ENCODE results near the gene CDK15.
"Not testable (repeated sequence)": the region's sequence is repeated elsewhere in the genome, so short reads cannot be mapped to it uniquely, and the experiment has no call there.

The CDK15 gene

DNA sequence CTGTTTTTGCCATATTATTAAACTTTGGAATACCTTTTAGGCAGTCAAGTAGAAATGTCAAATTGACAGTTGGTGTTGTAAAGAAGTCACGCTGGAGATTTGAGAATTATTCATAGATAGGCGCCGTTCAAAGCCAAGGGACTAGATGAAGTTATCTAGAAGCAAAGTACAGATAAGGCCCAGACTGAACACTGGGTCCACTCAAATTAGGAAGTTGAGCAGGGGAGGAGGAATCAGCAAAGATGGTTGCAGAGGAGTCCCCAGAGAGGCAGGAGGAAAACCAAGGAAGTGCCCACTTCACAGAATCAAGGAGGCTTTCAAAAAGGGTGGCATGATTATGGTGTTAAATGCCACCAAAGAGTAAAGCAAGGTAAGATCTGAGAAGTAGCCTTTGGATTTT lies 16.0 kb upstream of the CDK15 start:
- no peak for DNase-seq

DNA sequence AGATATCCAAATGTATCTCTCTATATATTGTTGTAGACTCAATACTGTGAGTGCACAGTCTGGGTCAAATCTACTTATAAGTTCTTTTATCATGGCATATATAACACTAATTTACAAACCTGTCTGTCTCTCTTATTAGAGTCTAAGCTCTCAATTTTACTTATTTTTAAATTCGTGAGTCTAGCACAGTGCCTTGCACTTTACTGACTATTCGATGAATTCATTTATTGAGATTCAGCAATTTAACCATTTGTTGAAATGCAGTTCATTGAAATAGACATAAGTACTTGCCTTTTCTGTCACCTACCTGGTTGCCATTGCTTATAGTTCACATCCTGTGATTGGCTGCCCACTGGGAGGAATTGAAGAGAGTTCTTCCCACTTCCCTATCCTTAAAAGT lies 15.3 kb upstream of the CDK15 start:
- DNase-seq, result no peak

DNA sequence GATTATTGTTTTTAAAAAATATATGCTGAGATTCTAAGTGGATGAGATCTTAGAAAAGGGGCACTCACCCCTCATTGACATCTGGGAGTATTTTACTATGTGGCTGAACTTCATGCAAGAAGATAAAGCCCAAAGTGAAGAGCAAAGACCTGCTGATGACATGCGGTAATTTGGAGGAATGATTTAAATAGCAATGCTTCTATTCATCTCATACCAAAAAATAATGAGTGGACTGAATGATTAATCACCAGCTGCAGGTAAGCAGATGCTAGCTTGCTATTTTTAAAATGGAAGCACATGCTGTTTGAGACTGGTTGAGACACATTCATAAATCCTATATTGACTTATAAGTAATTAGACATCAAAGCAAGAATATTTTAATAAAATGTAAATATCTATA lies 12.7 kb upstream of the CDK15 start:
- no peak for DNase-seq

DNA sequence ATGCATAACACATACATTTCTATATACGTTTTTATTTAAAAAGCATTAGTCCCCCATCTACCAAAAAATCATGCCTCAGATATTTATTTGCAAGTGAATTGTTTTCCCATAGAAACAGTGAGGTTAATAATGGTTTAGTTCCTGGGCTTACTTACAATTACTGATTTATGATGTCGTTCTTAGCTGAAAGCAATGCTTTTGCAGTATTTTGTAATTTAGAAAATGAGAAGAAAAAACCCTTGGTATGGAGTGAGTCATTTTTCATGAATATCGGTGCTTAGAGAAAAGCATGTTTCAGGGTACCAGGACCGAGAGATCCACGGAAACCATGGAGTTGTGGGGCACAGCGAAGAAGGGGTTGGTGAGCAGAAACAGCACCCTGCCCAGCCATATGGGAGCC lies 12.0 kb upstream of the CDK15 start:
- no peak for DNase-seq

DNA sequence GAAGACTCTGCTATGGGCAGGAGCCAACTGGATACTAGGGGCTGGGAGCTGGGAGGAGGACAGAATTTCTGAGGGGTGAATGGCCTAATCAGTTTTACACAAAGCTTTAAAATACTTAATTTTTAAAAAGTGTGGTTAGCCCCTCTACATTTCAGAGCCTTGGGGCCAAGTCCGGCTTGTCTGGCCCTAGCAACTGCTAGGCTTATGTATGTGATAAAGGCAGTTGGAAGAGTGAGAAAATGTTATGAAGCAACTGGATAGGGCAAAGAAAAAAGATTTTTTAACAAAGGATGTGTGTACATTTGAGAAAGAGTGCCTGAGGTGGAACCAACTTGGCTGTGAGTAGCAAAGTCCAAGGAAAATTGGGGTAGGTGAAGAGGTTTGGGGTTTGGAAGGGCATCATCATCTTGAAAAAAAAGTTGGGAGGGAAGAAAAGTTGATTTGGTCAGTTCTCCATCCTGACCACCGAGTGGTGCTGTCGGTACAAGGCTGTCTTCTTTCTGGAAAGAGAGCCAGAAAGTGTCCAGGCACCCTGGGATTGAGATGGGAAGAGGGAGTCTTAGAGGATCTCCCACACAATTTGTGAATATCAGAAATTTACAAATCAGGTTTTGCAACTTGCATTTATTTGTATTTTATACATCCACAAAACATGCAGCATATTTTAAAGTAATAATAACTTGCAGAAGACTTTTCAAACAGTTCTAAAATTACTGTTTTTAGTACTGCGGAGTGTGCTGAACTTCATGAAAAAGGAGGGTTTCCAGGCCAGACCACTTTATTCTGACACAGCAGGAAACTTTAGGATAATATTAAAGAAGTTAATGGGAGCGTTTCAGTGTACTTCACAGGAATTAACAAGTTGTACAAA lies 10.5 kb upstream of the CDK15 start:
- DNase-seq, result peak; percentile 4

DNA sequence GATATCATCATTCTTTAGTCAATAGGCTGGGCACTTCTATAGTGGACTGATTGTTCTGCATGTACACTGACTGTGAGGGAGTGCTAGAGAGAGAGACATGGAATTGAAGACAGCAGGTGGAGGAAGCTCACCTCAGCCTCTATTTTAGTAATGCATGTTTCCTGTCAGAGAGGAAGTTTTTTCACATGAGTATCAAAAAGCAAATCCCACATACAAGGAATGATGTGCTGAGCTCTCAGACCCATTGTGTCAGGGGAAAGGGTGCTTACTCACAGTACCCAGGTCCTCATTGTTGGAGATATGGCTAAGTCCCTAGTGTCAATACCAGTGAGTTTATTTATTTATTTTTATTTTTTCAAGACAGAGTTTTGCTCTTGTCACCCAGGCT lies 9.9 kb upstream of the CDK15 start:
- DNase-seq, result no peak

DNA sequence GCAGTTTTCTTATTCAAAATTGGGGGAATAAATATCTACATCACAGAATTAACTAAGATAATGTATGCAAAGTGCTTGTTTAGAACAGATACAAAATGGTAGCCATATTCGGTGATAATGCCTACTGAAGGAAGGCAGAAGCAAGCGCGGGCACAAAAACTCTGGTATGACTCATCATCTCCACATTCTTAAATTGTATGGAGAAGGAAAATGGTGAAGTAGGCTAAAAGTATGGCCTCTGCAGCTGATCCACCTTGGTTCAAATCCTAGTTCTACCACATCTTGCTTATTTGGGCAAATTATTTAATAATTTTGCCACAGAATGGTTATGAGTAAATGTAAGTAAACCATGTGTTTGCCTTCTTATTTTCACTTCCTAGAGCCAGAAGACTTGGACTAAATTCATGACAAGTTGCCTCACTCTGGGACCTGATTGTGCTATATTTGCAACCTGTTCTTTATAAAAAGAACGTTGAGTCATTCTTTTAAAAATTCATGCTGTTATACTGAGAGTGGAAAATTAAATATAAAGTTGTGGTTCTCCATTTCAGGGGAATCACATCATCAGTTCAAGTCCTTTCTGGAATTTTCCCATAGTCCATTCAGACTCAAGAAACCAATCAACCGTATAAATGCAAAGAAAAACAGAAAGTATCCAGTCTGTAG lies 9.0 kb upstream of the CDK15 start:
- no peak for DNase-seq

DNA sequence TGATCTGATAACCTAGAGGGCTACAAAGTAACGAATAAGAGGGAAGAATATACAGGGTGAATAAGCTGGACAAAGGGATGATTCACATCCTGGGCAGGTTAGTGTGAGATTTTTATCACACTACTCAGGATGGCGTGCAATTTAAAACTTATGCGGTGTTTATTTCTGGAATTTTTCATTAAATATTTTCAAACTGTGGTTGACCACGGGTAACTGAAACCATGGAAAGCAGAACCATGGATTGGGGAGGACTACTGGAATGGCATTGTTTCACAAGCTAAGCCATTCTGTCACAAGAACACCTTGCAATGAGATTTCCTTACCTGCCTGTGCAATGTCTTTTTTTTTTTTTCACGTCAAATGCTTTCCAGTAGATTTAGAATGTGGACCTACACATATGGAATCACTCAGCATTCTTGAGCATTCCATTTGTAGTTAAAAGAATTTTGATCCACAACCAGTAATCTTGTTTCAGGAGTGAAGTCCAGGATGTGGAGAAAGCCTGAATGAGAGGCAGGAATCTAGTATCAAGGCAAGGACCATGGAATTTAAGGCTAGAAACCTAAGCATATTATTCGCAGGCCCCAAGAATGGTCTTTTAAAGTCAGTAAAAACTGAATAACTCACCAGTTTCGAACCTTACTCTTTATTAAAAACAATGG lies 8.0 kb upstream of the CDK15 start:
- peak; percentile 66 for DNase-seq

DNA sequence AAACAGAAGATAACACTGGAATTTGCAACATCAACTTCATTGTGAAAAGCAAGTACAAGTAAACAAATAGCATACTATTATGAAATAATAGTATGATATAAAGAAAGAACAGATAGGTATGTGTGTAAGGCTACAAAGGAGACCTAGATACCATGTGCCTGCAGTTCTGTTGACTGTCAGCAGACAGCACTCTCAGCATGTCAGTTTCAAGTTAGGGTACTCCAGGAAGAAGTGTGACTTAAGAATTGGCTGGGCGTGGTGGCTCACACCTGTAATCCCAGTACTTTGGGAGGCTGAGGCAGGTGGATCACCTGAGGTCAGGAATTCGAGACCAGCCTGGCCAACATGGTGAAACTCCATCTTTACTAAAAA lies 7.4 kb upstream of the CDK15 start:
- not testable (repeated sequence) for DNase-seq

DNA sequence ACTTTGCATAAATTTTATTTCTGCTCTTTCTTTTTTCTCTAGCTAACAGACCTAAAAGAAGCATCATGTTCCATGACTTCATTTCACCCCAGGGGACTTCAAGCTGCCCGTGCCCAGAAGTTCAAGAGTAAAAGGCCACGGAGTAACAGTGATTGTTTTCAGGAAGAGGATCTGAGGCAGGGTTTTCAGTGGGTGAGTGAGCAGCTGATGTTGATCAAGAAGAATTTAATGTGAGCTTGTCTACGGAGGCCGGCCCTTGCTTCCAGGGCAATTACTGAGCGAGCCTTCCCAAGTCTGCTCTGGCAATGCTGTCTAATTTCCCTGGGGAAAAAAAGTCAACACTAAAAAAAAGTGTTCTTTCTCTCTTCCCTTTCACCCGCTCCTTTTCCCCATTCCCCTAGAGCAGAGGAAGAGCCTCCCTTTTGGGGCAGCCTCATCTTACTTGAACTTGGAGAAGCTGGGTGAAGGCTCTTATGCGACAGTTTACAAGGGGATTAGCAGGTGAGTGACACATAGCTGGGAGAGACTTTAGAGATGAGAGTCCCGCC lies 1.2 kb downstream of the CDK15 start:
- DNase-seq, result no peak

DNA sequence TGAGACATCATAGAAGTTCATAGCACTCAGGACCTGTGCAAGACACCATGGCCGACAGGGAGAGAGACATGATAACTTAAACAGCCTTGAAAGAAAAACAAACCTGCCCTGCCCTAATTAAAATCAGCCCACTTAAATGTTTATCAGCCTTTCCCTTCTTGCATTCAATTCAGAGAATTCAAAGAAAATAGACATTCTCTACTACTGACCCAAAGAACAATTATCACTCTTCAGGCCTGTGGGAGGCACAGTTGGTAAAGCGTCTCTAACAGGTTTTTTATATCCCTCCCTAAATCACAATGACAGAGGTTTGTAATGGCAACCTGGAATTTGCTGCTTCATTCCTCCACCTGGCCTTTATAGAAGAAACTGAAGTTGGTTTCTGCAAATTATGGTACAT lies 1.7 kb downstream of the CDK15 start:
- DNase-seq, result no peak

DNA sequence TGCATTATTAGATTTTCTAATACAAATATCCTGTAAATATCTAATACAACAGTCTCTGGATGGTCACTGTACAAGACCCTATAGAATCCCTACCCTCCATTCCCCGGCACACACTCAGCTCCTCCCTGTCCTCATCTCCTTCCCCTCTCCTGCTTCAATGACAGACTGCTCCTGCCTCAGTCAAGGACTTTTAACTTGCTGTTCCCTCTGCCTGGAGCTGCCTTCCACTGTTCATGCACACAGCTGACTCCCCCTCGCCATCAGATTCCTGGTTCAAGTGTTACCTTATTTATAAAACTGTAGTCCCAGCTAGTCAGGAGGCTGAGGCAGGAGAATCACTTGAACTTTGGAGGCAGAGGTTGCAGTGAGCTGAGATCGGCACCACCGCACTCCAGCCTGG lies 3.3 kb downstream of the CDK15 start:
- DNase-seq, result no peak

DNA sequence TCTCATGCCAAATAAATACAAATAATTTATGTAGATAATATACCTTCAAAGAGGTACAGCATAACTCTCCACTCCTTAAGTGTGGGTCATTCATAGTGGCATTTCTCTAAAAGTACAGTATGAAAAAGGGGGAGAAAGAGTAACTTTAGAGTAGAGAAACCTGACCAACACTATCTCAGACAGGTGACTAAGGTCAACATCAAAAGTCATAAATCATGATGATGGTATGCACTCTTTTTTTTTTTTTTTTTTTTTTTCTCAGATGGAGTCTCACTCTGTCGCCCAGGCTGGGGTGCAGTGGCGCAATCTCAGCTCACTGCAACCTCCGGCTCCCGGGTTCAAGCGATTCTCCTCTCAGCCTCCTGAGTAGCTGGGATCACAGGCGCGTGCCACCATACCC lies 4.3 kb downstream of the CDK15 start:
- DNase-seq, result not testable (repeated sequence)

DNA sequence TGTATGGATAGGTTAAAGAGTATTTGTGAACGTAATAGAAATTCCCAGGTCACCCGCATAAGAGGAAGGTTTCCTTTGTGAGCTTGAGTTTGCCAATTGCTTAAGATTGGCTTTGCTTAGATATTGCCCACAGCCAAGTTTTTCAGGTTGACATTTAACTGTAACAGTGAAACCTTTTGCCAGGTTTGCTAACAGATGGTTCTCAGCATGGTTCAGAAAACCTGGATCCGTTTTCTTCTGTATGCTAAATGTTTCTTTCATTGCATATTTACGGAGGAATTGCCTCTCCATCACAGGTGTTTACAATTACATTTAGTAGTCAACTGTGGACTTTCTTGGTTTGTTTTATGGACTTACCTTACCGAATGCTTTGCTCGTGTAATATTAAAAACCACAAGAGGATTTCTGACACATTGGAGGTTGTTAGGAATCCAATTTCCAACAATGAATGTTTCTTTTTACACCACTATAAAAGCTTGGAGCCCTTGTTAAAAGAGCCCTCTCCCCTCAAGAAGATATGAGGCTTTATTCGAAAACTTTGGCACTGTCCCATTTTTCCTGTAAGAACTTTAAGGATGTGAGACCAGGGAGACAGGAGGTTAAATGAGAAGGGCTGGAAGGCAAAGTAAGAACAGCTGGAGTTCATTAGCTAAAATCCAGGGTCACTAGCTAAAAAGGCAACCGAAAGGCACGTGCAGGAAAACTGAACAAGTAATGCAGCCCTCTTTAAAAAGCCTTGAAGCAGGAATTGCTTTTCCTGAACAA lies 7.8 kb downstream of the CDK15 start:
- no peak for DNase-seq

DNA sequence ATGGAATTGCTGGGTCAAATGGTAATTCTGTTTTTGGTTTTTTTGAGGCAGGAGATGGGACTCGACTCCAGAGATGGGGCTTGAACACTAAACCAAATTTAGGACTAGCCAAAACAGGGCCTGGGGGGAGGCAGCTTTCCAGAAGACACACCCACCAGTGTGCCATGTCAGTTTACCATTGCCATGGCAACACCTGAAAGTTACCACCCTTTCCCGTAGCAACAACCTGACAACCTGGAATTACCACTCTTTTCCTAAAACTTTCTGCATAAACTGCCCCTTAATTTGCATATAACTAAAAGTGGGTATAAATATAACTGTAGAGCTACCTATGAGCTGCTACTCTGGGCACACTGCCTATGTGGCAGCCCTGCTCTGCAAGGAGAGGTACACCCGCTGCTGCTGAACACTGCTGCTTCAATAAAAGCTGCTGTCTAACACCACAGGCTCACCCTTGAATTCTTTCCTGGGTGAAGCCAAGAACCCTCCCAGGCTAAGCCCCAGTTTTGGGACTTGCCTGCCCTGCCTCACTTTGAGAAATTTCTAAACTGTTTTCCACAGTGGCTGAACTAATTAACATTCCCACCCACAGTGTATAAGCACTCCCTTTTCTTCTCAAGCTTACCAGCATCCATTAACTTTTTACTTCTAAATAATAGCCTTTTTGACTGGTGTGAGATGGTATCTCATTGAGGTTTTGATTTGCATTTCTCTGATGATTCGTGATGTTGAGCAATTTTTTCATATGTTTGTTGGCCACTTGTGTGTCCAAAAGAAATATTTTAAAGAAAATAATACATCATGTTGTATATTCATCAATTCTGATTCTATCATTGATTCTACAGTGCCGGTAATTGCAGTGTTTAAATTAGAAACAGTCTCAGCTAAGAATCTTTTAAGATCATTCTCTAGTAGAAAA lies 10.6 kb downstream of the CDK15 start:
- DNase-seq, result no peak

DNA sequence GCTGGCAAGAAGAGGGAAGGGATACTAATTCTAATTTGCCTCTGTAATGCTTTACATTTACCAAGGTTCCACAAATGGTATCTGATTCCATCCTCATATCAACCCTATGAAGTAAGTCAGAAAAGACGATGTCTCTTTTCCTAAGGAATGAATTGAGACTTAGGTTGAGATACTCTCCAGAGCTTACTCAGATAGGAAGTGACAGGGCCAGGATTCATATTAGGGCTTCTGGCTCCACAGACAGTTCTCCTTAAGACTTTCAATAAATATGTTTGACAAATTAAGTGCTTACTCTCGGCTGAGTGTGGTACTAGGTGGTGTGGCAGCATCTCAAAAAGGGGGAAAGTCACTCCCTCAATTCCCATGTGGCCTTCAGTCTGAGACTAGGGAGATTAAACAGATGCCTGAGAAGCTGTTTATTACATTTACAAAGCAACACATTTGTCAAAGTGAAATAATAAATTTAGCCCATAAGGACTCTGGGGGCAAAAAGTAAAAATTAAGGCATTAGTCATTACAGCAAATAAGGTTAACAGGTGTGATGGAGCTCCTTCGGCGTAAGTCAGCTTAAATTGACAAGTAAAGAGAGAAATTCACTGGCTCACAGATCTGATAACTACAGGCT lies 14.2 kb downstream of the CDK15 start:
- no peak for DNase-seq

DNA sequence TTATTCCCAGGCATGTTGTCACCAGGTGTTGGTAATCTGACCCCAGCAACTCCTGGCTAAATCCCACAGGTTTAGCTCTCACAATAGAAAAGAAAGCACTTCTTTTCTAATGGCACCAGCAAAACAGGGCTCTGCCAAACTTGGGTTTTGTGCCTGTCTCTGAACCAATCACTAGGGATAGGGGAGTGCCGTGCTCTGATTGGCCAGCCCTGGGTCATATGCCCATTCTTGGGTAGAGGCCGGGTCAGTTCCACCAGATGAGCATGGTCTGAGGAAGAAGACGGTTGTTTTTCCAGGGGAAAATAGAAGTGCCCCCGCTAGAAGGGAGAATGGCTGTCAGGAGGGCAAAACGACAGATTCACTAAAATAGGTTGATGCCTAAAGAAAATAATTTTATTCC lies 14.7 kb downstream of the CDK15 start:
- DNase-seq, result no peak

DNA sequence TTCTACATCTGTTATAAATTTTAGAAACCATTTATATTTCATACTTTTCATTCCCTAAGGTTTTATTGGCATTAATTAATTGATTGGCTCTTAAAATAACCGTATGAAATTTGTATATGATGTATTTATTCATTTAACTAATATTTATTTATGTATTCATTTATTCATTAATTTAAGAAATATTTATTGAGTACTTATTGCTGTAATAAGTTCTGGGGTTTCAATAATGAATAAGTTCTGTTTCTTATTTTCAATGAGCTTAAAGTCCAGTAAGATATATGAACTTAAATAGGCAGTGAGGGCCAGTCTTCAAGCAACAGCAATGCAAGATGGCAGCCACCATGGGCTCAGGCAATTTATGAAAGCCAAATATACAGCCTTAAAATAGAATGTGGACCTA lies 17.9 kb downstream of the CDK15 start:
- DNase-seq, result no peak

DNA sequence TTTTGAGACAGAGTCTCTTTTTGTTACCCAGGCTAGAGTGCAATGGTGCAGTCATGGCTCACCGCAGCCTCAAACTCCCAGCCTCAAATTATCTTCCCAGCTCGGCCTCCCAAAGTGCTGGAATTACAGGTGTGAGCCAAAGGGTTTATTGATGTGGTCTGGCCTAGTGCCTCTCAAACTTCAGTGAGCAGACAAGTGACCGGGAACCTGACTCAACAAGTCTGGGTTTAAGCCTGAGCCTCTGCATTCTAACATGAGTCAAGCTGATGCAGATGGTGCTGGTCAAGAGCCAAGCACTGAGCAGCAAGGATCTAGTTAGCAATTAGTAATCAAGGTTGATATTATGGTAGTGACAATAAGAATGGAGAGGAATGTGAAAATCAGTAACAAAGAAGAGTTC lies 21.3 kb downstream of the CDK15 start:
- DNase-seq, result no peak

DNA sequence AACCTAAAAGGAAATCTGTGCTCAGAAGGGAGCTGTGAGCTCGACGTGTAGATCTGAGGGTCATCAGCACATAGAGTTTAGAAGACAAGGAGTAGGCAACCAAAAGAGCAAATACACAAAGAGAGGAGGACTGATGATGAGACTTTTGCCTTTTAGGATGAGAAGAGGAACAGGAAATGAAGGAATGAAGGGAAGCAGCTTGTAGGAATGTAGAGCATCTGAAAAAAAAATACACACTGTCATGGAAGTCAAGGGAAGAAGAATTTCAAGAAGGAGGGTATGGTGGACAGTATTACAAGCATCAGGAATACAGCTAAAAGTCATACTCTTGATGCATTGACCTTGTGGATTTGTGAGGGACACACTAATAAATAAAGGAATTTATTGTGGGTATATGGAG lies 21.9 kb downstream of the CDK15 start:
- no peak for DNase-seq

DNA sequence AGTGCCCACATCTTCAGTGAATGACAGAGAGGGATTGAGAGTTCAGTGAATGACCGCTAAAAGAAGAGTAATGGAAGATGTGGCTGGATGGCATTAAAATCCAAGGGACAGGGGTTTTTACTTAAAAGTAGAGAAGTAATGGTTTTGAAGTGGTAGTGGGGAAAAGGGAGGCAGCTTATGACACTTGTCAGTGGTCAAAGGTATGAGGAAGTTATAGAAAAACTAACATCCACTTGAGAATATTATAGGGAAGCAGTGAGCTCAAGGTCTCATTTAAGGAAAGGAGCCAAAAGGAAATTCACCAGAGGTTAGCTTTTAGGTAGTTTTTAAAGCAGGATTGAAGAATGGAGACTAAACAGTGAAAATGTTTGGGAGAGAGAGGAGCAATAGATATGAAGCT lies 24.3 kb downstream of the CDK15 start:
- no peak for DNase-seq

DNA sequence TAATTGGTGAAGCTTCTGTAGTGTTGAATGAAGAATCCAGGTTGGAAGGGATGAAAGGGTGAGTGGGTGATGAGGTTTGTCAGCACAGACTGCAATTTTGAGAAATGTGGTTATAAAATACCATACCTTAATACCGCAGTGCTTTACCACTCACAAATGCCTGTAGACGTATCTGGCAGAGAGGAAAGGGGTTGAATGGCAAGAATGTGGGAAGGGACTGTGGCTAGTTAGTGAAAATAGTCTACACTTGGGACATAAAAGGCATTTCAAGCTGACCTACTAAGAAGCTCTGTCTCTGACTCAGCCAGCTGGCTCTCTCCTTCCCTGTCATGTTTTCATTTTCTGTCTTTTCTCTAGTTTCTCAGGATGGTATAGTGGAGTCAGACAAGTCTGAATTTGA lies 25.1 kb downstream of the CDK15 start:
- no peak for DNase-seq

Data from NCI-H226 (cell line).